ENCODE results near the gene LAMC1.

LAMC1 gene

GRCh38 chr1:183081402-183082120, 58.3 kb downstream of the LAMC1 start:
- DNase-seq (ENCODE audit: low read depth) = no peak
- TF ChIP-seq CTCF (IDR thresholded peaks at IDR 0.05; ENCODE audit: low read depth, low read length, missing control alignments) = no peak
- in situ Hi-C loops (cut with HindIII; ENCODE audit: low sequenced_read_pairs) = no loop called here
- H3K4me3 ChIP-seq (ENCODE audit: low read depth, low read length) = no peak overlapping the region

- no peak for TF ChIP-seq CTCF (IDR thresholded peaks at IDR 0.05; ENCODE audit: low read depth, low read length, missing control alignments)
- in situ Hi-C loops (cut with HindIII; ENCODE audit: low sequenced_read_pairs) = no loop called here
- no peak for DNase-seq (ENCODE audit: low read depth)
- H3K4me3 ChIP-seq (ENCODE audit: low read depth, low read length) = no peak overlapping the region
These were observed 59.4 kb downstream of the LAMC1 start for GRCh38 chr1:183082650-183083049.

- H3K4me3 ChIP-seq (ENCODE audit: low read depth, low read length) = no peak overlapping the region
- in situ Hi-C loops (cut with HindIII; ENCODE audit: low sequenced_read_pairs) = no loop called here
- no peak for DNase-seq (ENCODE audit: low read depth)
- no peak for TF ChIP-seq CTCF (IDR thresholded peaks at IDR 0.05; ENCODE audit: low read depth, low read length, missing control alignments)
These were observed 63.8 kb downstream of the LAMC1 start for GRCh38 chr1:183087001-183087400.

GRCh38 chr1:183089025-183089639, 65.9 kb downstream of the LAMC1 start:
- DNase-seq (ENCODE audit: low read depth) = no peak
- TF ChIP-seq CTCF (IDR thresholded peaks at IDR 0.05; ENCODE audit: low read depth, low read length, missing control alignments) = no peak
- H3K4me3 ChIP-seq (ENCODE audit: low read depth, low read length) = no peak overlapping the region
- in situ Hi-C loops (cut with HindIII; ENCODE audit: low sequenced_read_pairs) = no loop called here

- H3K4me3 ChIP-seq (ENCODE audit: low read depth, low read length) = no peak overlapping the region
- no peak for TF ChIP-seq CTCF (IDR thresholded peaks at IDR 0.05; ENCODE audit: low read depth, low read length, missing control alignments)
- DNase-seq (ENCODE audit: low read depth) = no peak
- in situ Hi-C loops (cut with HindIII; ENCODE audit: low sequenced_read_pairs) = no loop called here
These were observed 67.3 kb downstream of the LAMC1 start for GRCh38 chr1:183090391-183091006.

GRCh38 chr1:183091181-183091580, 68.0 kb downstream of the LAMC1 start:
- in situ Hi-C loops (cut with HindIII; ENCODE audit: low sequenced_read_pairs) = no loop called here
- DNase-seq (ENCODE audit: low read depth) = no peak
- H3K4me3 ChIP-seq (ENCODE audit: low read depth, low read length) = no peak overlapping the region
- TF ChIP-seq CTCF (IDR thresholded peaks at IDR 0.05; ENCODE audit: low read depth, low read length, missing control alignments) = no peak

Measured in astrocyte of the cerebellum (primary cell).